PC-9 (cell line): ENCODE results near the gene NIP7.

Experiments
- CTCF ChIP-seq: fragments of 200-600 bp; sonication (generic); conservative IDR thresholded peaks from 2 replicates; pipeline ENCODE4 v1.6.1; 2017; ENCODE audit warnings: mixed run types, antibody characterized with exemption, mild to moderate bottlenecking, moderate library complexity
- EZH2 ChIP-seq: fragments of 200-600 bp; sonication (generic); IDR thresholded peaks from 2 replicates; pipeline ENCODE4 v1.8.0; 2017; ENCODE audit warnings: antibody characterized with exemption, low read depth

GRCh38 chr16:69301861-69302260, 37.7 kb upstream of the NIP7 start:
- TF ChIP-seq CTCF (no peak), EZH2 (no peak)
